HG02870 (cell line): ENCODE data around the gene NKX1-1.

Experiments
- ATAC-seq: cut with Tn5 transposase; IDR thresholded peaks from one replicate; pipeline ENCODE4 v1.9.1; 2021; ENCODE audit warnings: mild to moderate bottlenecking, moderate library complexity; ENCODE audit not compliant: unreplicated experiment

NKX1-1 gene

DNA sequence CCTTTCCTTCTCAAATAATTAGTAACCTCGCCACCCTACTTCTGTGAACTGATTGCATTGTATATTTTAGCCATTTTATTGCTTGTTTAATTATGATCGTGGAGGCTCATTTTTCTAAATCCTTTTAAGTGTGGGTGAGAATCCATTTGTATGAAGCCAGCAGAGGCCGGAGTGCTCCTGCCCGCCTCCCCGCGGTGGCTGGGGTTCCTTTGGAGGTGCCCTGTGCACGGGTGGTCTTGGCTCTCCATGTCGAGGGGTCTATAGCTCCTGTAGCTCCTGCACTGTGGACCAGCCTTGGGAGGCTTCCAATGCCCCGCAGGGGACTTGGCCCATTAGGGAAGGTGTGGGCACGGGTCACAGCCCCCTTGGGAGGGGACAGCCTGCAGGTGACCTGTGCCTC, 44.2 kb downstream of the NKX1-1 start:
- no peak for ATAC-seq

DNA sequence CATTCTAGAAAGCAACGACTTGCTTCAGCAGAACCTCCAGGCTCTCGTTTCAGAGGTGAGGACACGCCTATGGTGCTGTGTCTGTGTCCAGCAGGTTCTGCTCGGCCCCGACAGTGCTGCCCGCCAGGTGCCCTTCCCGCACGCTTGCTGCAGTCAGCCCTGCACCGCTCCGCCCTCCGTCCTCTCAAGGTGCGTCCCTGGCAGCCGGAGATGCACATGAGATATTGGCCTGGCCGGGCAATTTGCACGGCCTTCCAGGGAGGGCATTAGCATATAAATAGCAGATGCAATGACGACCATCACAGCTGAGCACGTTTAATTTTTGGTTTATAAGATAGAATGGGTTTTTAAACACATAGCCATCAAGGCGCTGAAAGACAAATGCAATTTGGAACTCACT, 44.8 kb downstream of the NKX1-1 start:
- no peak for ATAC-seq

DNA sequence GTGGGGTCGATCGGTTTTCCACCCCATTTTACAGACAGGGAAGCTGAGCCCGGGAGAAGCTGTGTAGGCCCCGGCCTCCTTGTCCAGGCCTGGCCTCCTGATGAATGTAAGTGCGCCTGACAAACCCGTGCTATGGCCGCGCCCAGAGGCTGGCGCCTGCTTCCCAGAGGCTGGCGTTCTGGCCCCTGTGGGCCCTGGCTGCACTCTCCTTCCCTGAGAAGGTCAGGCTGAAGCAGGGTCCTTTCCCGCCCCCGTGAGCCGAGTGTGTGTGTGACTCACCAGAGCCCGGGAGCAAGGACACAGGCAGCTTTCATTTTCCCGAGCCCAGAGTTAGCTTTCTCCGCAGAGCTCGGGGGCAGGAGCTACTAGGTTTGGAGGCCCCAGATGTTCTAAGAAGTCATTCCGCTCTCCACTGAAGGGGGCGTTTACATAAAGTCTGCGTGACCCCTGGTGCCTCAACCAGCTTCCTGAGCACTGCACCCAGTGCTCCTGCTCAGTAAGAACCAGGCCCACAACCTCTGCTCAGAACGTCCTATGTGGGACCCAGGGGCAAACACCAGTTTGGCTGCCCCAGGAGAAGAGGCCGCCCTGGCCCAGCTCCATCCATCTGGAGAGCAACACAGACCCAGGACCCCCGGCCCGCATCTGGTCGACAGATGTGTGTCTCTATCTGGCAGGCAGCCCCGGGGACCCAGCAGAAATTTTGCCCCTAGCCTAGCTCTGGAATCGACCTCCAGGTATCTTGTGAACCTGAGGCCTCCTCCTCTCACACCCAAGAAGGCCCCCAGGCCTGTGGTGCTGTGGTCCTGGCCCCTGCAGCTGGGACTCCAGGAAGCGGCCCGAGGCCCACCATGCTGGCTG, 45.6 kb downstream of the NKX1-1 start:
- no peak for ATAC-seq

DNA sequence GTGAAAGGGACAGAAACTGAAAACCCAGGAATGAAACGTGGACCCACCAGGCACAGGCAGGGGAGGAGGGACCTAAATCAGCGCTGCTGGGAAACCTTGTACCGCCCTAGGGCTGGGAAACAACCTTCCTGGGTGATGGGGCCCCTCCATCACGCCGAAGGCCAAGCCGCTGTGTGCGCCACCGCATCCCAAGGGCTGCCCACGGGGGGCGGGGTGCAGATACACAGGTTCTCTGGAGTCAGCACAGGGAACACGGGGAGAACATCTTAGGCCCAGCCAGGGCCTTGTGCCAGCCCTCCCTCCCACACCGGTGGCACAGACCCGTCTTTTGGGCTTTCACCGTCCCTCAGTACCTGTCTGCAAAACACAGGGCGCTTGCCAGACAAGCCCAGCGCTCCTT, 46.3 kb downstream of the NKX1-1 start:
- no peak for ATAC-seq

DNA sequence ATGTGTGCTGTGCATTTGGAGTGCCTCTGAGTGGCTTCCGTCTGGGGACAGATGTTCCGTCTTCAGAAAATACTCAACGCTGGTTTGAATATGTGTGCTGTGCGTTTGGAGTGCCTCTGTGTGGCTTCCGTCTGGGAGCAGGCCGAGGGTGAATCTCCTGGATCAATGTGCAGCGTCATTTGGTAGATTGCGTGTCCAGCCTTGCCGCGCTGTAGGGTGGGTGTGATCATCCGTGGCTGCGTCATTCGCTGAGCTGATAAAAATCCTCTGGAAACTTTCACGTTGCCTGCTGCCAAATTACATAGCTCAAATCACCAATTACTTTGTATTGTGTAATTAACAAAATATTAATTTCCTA, 47.1 kb downstream of the NKX1-1 start:
- ATAC-seq = no peak

DNA sequence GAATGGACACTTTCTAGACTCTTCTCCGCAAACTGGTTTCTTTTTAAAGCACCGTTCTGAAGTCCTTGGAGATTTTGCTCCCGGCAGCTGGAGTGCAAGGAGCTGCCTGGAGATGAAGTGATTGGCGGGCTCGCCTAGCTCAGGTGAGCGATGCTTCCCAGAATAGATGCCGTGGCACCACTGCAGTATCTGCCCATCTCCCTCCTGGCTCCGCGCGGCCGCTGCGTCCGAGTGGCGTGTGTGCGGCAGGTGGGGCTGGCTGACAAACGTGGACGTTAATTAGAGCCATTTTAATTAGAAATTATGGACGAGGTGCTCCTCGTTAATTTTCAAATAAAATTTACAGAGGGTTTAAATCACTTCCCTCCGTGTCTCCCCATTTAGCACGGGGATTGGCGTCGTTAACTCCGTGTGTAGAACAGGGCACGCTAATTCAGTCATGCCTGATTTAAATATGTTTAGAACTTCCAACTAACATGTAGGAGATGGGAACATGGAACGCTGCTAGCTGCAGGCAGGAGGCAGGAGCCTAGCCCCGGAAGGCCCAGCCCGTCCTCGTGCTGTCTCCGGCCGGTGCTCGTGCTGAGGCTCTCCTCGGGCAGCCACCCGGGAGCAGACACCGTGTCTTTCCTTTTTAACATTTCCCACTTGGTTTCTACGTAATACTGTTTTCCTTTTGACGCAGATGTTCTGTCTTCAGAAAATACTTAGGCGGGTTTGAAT, 47.7 kb downstream of the NKX1-1 start:
- ATAC-seq = no peak

DNA sequence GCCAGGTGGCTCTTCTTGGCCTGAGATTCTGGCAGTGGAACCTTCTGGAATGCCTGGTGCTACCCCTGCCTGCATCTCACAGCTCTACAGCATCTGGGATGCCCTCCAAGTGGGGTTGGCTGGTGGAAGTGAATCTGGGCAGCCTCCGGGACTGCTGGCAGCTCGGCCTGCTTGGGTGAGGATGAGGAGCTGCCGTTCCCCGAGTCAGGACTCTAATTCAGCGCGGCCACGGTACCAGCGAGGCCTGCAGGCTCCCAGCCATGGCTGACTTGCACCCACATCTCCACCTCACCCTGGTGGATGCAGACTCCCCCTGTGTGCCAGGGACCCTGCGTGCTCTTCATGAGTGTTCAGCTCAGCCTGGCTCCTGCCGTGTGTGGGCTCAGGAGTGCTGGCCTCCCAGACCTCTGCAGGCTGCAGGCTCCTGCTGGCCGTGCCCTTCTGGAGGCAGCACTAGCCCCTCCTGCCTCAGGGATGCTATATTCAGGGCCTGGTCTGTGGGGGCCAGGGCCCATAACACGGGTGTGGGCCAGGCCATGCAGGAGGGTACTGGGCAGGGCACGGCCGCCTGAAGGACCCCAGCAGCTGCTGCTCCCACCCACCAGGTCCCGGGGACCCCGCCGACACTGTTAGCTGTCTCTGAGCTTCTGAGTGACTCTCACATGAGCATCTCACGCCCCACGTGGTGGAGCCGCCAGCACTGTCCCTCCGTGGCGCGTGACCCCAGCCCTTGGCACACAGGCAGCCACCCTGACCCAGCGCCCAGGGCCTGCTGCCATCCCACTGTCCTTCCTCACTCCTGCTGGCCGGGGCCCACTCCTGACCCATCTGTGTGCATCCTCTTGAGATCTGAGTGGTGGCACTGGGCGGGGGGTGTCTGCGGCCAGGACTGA, 48.6 kb downstream of the NKX1-1 start:
- ATAC-seq = no peak

DNA sequence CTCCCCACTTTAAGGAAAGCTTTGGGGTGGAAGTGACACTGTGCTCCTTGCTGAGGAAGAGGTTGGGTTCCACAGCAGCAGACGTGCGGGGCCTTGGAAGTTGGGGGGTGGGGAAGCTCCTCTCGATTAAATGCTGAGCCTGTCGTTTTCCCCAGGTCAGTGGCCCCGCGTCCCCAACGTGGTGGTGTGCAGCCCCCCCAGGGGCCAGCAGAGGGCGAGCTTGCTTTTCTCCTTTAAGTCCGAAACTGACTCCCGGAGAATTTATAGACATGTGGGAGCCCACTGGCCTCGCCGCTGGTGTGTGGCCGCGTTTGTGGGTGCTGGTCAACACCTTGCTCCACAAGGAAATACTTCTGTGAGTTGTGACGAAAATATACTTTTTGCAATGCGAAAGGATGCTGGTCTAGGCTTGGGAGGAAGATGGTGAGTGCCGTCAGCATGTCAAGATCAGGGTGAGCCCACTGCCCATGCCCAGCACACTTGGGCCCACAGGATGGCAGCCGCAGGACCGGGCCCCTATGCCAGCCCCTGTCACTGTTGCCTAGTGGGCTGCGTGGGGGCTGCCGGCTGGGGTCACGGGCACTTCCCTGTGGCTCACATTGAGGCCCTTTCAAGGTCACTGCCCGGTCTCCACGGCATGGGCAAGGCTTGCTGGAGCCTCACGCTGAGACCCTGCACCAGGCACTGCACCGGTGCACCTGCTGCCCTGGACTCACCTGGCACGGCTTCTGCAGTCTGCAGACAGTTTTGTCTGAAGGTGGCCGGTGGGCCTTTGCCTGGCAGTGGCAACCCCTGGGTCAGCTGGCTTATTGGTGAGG, 49.9 kb downstream of the NKX1-1 start:
- ATAC-seq = no peak

DNA sequence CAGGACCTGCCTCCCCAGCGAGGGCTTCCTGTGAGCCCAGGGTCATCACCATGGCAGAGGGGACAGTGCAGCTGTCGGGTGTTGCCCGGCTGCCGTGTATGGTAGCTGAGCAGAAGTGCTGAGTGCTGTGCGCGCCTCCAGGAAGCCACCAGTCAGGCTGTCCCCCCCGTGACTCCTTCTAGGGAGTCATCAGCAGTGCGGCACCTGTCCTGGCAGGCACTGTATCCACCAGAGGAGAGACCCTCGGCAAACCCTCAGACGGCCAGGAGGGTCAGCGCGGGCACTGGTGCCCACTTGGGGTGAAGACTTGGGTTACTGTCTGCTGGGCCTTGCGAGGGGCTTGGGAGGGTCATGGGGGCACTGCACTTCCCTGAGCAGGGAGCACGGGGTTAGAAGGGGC, 50.9 kb downstream of the NKX1-1 start:
- no peak for ATAC-seq

DNA sequence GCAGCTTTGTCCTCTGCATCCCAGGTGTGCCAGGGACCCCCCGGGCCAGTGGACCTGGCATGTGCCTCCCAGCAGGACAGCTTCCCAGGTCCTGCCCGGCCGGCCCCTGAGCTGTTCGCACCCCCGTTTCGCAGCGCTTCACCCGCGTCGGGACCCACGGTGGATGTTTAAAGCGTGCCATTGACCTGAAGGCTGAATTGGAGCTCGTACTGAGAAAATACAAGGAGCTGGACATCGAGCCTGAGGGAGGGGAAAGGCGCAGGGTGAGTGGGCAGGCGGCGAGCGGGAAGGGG, 51.3 kb downstream of the NKX1-1 start:
- no peak for ATAC-seq

DNA sequence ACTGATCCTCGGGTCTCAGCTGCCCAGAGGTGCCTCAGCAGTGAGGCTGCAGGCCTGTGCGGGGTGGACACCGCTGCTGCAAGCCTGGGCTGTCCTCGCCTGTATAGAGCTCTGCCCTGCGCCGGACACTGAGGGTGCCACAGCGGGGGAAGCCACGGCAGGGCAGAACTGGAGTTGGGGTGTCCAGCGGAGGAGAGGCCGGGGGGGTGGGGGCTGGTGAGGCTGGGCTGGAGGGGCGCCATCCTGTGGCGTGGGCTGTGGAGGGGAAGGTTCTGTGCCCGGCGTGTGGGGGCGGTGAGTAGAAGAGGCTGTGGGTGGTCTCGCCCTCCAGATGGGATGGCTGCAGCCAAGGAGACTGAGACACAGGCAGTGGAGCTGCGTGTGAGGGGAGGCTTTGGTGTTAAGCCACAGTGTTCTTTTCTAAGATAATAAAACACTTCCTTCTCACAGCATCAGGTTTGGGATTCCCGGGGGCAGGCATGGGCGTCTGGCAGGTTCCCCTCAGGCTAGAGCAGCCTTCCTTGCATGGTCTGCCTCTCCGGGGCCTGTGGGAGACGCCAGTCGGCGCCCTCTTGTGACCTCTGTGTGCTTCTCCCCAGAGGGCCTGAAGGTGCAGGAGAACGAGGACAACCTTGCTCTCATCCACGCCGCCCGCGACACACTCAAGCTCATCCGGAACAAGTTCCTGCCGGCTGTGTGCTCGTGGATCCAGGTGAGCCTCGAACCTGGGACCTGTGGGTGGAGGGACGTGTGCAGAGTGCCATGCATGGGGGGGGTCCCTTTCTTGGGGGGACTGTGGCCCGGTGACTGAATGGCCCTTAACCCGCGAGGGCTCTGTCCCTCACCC, 51.9 kb downstream of the NKX1-1 start:
- no peak for ATAC-seq

DNA sequence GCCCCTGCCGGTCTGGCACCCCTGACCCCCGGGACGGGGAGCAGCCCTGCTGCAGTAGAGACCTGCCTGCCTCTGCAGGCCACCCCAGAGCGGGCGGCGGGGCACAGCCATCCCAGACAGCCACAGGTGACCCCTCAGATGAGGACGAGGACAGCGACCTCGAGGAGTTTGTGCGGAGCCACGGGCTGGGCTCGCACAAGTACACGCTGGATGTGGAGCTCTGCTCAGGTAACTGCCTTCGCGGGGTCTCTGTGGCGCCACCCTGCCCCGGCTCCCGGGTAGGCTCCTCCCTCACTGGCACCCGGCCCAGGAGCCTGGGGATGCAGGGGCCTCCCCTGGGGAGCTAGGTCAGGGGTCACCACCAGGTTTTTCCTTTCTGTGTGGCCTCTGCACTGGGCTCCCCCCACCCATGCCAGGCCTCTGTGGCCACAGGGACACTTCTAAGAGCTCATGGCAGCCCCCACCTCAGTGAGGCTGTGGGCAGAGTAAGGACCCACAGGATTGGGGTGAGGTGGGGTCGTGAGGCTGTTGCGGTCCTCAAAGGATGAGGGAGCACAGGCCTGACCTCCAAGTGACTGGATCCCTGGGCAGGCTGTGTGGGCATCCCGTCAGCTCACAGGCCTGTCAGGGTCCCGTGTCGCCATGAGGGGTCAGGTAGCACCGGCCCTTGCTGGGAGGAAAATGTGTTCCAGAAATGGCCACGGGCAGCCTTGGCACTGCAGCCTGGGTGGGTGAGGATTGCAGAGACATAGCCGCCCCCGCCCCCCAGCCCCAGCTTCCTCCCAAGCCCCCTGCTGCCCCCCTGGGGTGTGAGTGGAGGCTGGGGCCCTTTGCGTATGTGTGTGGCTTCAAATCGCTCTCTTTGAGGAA, 52.8 kb downstream of the NKX1-1 start:
- no peak for ATAC-seq
